ENCODE measurements around the gene HINFP.
"Not testable (repeated sequence)": the region's sequence is repeated elsewhere in the genome, so short reads cannot be mapped to it uniquely, and the experiment has no call there.

Gene HINFP

GRCh38 chr11:119160151-119160550 lies 38.8 kb downstream of the HINFP start:
- no peak for DNase-seq

GRCh38 chr11:119161871-119162270 lies 40.5 kb downstream of the HINFP start:
- DNase-seq = no peak

GRCh38 chr11:119166368-119167076 lies 45.1 kb downstream of the HINFP start:
- DNase-seq = no peak

- DNase-seq = not testable (repeated sequence)
These were observed 45.7 kb downstream of the HINFP start for GRCh38 chr11:119167077-119167458.

GRCh38 chr11:119167933-119168332 lies 46.6 kb downstream of the HINFP start:
- DNase-seq = no peak

GRCh38 chr11:119168471-119169281 lies 47.3 kb downstream of the HINFP start, which contains the start of gene NLRX1:
TSS of gene NLRX1 (plus strand) at chr11:119168725. CDS start at chr11:119171404, 2,679 bp downstream.
- no peak for DNase-seq

GRCh38 chr11:119169282-119169719 lies 47.9 kb downstream of the HINFP start:
- no peak for DNase-seq

GRCh38 chr11:119172513-119172912 lies 51.1 kb downstream of the HINFP start:
- no peak for DNase-seq

- DNase-seq = no peak
These were observed 52.1 kb downstream of the HINFP start for GRCh38 chr11:119173453-119173852.

GRCh38 chr11:119175493-119176077 lies 54.2 kb downstream of the HINFP start:
- no peak for DNase-seq

GRCh38 chr11:119178166-119178680 lies 56.8 kb downstream of the HINFP start:
- no peak for DNase-seq

GRCh38 chr11:119179342-119179741 lies 58.0 kb downstream of the HINFP start:
- DNase-seq = no peak

GRCh38 chr11:119179983-119180382 lies 58.6 kb downstream of the HINFP start:
- DNase-seq = peak; percentile 98

GRCh38 chr11:119180729-119181676 lies 59.6 kb downstream of the HINFP start:
- DNase-seq = no peak

GRCh38 chr11:119181677-119182412 lies 60.5 kb downstream of the HINFP start:
- DNase-seq = peak; percentile 54

- not testable (repeated sequence) for DNase-seq
These were observed 63.0 kb downstream of the HINFP start for GRCh38 chr11:119184399-119184798.
